Left lobe of liver (tissue), 1 donor: ENCODE data around the gene FGF19. TPM values are rescaled to one million over a fixed set of nuclear protein-coding genes. Genes with fewer than 3 reads are reported as not detected.

Experiments used
- total RNA-seq: library from RNA; stranded (reverse); gene quantifications from one replicate; pipeline ENCODE4 v1.2.1, GENCODE V29; 2021
- donor health status: DM: no; HTN: yes; CAD: no.

FGF19 gene
- total RNA-seq, 1 donor from 2014 or later, result 0.15 TPM

Other genes starting within 250 kb of the FGF19 start
- gene LINC01488, start 222.4 kb downstream of the FGF19 start, total RNA-seq, result 27.5 TPM
- gene CCND1, start 62.9 kb downstream of the FGF19 start, total RNA-seq, result 82.6 TPM
- 7.6 TPM for gene LTO1, start 28.7 kb downstream of the FGF19 start, total RNA-seq
- gene FGF4, start 71.3 kb upstream of the FGF19 start, total RNA-seq, result not detected
- gene FGF3, start 115.4 kb upstream of the FGF19 start, total RNA-seq, result not detected